ENCODE results near the gene FAM50A. TPM values are rescaled to one million over a fixed set of nuclear protein-coding genes. Genes with fewer than 3 reads are reported as not detected.

Gene FAM50A
- total RNA-seq, 1 experiment from 2014 or later: 62.2 TPM

DNA sequence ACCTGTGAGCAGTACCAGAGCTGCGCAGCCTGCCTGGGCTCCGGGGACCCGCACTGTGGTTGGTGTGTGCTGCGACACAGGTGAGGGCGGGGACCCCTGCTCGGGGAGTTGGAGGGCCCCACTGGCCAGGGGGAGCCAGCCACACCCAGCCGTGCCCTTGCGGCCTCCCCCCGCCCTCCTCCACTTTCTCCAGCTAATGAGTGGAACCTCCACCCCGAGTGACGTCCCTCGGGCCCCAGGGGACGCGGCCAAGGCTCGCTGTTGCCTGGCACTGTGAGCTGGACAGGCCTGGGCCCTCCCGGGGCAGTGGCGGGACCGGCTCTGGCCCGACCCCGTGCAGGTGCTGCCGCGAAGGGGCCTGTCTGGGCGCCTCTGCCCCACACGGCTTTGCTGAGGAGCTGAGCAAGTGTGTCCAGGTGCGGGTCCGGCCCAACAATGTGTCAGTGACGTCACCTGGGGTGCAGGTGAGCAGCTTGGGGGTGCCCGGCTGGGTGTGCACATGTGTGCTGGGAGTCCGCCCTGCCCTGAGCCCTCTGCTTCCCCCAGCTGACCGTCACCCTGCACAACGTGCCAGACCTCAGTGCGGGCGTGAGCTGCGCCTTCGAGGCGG is 19.8 kb downstream of the FAM50A start:
- DNase-seq (ENCODE audit: extremely low read depth, low read depth): no peak

DNA sequence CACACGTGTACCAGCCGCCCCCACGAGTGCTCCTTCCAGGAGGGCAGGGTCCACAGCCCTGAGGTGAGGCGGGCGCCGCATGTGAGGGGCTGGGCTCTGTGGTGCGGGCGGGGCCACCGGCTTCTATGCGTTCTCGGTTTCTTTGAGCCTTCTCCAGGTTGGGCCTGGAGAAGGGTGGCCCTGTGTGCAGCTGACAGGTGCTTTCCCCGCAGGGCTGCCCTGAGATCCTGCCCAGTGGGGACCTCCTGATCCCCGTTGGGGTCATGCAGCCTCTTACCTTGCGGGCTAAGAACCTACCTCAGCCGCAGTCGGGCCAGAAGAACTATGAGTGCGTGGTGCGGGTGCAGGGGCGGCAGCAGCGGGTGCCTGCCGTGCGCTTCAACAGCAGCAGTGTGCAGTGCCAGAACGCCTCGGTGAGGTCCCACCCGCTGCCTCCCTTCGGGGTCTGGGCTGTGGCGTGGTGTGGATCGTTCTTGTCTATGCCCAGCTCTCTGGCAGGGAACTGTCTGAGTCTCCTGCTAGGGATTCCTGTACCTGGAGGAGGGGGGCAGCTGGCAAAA is 20.9 kb downstream of the FAM50A start:
- DNase-seq (ENCODE audit: extremely low read depth, low read depth): no peak

DNA sequence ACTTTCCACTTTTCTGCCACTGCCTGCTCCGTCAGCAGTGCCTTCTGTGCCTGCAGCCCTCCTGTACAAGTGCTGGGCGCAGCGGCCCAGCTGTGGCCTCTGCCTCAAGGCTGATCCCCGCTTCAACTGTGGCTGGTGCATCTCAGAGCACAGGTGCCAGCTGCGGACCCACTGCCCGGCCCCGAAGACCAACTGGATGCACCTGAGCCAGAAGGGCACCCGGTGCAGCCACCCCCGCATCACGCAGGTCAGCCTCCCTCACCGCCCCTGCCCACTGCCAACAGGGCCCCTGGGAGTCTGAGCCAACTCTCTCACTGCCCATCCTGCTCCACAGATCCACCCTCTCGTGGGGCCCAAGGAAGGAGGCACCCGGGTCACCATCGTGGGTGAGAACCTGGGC is 21.7 kb downstream of the FAM50A start:
- DNase-seq (ENCODE audit: extremely low read depth, low read depth): no peak

DNA sequence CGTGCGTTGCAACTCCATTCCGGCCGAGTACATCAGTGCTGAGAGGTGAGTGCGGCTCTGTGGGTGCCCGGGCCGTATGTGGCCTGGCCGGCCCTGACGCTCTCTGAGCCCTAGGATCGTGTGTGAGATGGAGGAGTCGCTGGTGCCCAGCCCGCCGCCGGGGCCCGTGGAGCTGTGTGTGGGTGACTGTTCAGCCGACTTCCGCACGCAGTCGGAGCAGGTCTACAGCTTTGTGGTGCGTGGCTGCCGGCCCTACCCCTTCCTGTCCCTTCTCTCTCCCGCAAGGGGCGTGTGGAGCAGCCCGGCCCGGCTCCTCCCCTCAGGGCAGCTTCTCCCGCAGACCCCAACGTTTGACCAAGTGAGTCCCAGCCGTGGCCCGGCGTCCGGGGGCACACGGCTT is 22.1 kb downstream of the FAM50A start:
- no peak for DNase-seq (ENCODE audit: extremely low read depth, low read depth)

DNA sequence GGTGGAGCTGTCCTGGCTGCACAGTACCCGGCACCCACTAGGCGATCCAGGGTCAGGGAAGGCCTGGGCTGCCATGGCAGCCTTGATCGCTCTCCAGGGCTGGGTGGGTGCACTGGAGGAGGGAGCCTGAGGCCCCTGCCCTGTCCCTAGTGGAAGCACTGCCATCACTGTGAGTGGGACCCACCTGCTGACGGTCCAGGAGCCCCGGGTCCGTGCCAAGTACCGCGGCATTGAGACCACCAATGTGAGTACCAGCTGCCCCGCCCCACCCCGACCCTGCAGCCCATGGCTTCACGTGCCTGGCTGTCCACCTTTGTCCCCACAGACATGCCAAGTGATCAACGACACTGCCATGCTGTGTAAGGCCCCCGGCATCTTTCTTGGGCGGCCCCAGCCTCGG is 23.0 kb downstream of the FAM50A start:
- no peak for DNase-seq (ENCODE audit: extremely low read depth, low read depth)

DNA sequence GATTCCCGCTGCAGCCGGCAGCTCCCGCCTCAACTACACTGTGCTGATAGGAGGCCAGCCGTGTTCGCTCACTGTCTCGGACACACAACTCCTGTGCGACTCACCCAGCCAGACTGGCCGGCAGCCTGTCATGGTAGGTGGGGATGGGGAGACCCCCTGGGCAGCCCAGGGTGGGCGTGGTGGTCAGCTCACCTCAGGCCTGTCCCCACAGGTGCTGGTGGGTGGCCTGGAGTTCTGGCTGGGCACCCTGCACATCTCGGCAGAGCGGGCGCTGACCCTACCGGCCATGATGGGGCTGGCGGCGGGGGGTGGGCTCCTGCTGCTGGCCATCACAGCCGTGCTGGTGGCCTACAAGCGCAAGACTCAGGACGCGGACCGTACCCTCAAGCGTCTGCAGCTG is 23.6 kb downstream of the FAM50A start:
- no peak for DNase-seq (ENCODE audit: extremely low read depth, low read depth)

DNA sequence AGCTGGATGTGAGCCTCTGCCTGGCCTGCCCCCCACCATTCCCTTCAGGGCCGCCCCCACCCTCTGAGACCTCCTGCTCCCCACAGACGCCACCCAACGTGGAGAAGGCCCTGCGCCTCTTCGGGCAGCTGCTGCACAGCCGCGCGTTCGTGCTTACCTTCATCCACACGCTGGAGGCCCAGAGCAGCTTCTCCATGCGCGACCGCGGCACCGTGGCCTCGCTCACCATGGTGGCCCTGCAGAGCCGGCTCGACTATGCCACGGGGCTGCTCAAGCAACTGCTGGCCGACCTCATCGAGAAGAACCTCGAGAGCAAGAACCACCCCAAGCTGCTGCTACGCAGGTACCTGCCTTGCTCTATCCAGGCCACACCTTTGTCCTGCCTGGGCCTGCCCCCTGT is 24.3 kb downstream of the FAM50A start:
- DNase-seq (ENCODE audit: extremely low read depth, low read depth): no peak

DNA sequence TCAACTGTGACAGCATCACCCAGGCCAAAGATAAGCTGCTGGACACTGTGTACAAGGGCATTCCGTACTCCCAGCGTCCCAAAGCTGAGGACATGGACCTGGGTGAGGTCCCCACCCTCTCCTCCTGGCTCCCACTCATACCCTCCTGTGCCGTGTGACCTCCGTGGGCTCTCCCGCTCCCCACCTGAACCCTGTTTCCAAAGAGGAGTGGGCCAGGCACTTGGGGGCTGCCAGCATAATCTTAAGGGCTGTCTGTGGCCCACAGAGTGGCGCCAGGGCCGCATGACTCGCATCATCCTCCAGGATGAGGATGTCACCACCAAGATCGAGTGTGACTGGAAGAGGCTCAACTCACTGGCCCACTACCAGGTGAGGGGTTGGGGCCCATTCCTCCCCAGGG is 25.2 kb downstream of the FAM50A start:
- DNase-seq (ENCODE audit: extremely low read depth, low read depth): no peak

DNA sequence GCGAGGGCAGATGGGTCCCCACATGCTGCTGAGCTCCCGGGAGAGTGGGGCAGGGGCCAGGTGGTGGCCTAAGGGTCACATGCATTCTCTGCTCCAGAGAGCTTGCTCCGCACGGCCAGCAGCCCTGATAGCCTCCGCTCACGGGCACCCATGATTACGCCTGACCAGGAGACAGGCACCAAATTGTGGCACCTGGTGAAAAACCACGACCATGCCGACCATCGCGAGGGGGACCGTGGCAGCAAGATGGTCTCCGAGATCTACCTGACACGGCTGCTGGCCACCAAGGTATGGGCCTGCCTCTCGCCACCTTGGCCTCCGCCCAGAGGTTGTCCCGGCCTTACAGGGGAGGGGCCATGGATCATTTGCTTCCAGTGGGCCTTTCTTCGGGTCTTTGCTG is 25.9 kb downstream of the FAM50A start:
- no peak for DNase-seq (ENCODE audit: extremely low read depth, low read depth)

DNA sequence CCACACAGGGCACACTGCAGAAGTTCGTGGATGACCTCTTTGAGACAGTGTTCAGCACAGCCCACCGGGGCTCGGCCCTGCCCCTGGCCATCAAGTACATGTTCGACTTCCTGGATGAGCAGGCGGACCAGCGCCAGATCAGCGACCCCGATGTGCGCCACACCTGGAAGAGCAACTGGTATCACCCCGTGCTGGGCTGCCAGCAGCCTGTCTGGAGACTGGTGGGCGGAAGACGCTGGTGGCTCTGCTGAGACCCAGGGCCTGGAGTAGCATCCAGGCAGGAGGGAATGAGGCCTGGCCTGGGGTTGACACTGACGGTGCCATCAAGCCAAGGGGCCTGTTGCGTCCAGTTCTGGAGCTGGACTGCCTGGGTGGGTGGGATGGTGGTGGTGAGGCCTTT is 26.5 kb downstream of the FAM50A start:
- no peak for DNase-seq (ENCODE audit: extremely low read depth, low read depth)

DNA sequence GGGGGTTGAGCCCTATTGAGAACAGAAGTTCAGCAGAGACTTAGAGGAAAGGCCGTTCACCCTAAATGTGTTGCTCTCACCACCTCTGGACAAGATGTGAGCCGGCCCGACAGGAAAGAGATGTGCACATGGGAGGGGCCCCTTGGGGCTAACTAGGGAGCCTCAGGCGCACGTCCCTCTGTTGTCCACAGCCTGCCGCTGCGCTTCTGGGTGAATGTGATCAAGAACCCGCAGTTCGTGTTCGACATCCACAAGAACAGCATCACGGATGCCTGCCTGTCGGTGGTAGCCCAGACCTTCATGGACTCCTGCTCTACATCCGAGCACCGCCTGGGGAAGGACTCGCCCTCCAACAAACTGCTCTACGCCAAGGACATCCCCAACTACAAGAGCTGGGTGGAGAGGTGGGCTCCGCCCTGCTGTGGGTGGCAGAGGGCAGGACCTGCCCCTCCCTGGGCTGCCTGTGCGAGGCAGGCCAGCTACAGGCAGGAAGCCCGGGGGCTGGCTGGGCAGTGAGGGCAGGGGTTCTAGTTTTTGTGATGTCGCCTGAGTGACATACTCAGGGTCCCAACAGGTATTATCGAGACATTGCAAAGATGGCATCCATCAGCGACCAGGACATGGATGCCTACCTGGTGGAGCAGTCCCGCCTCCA is 27.1 kb downstream of the FAM50A start:
- DNase-seq (ENCODE audit: extremely low read depth, low read depth): no peak

DNA sequence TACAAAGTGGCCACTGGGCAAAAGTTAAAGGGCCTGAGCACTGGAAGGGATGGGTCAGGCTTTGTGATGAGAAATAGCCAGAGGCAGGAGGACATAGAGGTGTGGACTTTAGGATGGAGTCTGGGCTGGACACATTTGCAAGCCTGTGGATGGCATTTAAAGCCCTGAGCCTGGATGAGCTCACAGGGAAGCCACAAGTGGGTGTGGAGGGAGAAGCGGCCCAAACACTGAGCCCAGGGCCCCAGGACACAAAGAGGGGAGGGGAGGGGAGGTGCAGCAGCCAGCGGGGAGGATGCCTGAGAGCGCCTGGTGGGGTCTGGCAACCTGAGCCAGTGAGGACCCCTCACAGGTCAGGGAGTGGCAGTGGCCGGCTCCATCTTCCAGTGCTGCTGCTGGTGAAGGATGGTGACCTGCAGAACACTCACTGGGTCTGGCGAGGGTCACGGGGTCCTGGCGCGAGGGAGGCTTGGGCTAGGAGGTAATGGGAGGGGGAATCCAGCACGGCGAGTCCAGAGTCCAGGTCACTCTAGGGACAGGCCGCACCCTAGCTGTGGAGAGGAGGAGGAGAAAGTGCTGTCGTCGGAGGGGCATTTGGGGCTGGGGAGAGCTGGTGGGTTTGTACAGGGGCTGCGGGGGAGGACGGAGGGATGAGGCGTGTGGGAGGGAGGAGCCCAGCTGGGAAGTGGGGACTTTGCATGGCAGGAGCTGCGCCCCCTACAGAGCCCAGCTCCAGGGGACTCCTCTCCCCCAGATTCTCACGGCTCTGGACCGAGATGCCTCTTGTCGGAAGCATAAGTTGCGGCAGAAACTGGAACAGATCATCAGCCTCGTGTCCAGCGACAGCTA is 28.1 kb downstream of the FAM50A start:
- DNase-seq (ENCODE audit: extremely low read depth, low read depth): no peak

DNA sequence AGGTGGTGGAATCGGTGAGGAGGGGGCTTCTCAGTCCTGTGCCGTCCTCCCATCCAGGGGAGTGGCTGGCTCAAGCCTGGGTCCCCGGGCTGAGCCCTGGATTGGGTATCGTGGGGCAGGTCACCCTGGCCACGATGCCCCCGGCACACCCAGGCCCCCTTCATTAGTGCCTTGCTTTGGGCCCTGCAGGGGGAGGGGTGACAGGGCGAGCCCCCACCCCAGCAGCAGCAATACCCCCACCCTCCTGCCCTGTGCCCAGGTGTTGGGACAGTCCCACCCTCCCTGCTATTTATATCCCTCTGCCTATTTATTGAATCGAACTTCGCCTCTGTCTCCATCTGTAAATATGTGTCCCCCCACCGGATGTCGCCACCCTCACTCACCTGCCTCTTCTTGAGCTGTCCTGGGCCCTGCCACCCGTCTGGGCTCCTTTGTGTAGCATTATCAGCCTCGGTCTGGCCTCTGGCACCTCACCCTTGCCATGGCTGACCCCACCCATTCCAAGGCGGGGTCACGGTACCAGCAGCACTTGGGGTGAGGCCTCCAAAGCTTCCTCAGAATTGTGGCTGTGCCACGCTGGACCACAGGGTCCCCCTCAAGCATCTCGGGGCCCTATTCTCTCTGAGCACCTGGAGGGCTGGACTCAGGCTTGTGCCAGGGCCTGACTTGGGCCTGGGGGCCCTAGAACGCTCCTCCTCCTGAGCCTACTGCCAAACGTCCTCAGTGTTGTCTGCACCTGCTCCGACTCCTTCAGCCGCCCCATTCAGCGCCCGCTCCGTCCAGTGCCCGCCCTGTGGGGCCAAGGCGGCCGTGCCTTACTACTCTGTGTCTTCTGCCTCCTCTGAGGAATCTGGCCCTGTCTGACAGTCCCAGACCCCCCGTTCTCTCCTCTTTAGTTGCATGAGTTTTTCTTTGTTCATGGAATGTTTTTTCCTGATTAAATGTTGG is 29.0 kb downstream of the FAM50A start:
- DNase-seq (ENCODE audit: extremely low read depth, low read depth): no peak

DNA sequence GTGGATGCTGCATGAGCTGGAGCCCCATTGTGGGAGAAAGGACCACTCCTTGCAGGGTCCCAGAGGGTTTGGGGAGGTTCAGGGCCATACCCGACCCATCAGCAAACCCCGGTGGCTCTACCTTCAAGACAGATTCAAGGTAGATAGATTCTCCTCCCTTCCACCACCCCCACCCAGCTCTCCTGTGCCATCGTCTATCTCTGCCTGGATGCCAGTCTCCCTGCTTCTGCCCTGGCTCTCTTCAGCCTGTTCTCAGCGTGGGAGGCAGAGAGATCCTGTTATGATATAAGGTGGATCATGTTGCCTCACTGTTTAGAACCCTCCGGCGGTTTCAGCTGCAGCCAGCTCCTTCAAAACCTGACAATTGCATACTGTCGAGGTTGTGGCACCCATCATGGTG is 29.7 kb downstream of the FAM50A start:
- no peak for DNase-seq (ENCODE audit: extremely low read depth, low read depth)

DNA sequence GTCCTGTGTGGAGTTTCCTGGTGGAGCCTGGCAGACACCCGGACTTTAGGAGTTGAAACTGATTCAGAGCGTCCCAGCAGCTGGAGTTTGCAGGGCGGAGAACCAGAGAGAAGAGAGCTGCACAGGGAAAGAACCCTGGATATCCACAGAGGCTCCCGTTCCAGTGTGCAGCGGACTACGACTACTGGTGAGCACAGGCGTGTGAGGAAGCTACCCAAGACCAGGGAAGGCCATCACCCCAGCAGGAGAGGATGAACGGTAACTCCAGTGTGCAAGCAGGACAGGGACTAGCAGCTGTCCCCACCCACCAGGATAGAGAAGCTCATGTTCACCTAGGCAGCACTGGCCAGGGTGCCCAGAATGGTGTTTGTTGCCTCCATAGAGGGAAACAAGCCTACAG is 32.9 kb downstream of the FAM50A start:
- DNase-seq (ENCODE audit: extremely low read depth, low read depth): no peak

DNA sequence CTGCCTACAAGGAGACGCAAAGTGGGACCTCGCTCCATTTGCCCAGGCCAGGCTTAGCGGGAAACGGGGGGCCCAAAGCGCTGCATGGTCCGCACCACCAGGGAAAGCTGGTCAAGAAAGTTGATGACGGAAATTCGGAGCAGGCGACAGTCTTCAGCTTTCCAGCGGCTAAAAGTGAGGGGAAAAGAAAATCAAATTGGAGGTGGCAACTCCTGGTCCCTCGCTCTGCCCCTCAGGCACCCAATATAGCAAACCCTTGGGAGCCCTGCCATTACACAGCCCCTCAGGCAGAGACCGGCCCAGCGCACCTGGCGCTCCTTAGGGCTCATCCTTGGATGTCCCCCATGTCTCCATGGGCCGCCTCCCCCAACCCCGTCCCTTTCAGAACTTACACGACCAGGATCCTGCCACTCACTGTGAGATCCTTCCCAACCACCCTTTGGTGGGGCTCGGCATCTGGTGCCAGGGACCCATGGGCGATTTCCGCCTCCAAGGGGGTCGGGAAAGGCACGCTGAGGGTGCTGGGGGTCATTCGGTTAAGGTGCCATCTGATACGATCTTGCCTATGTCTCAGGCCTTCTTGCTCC is 34.0 kb downstream of the FAM50A start:
- no peak for DNase-seq (ENCODE audit: extremely low read depth, low read depth)

DNA sequence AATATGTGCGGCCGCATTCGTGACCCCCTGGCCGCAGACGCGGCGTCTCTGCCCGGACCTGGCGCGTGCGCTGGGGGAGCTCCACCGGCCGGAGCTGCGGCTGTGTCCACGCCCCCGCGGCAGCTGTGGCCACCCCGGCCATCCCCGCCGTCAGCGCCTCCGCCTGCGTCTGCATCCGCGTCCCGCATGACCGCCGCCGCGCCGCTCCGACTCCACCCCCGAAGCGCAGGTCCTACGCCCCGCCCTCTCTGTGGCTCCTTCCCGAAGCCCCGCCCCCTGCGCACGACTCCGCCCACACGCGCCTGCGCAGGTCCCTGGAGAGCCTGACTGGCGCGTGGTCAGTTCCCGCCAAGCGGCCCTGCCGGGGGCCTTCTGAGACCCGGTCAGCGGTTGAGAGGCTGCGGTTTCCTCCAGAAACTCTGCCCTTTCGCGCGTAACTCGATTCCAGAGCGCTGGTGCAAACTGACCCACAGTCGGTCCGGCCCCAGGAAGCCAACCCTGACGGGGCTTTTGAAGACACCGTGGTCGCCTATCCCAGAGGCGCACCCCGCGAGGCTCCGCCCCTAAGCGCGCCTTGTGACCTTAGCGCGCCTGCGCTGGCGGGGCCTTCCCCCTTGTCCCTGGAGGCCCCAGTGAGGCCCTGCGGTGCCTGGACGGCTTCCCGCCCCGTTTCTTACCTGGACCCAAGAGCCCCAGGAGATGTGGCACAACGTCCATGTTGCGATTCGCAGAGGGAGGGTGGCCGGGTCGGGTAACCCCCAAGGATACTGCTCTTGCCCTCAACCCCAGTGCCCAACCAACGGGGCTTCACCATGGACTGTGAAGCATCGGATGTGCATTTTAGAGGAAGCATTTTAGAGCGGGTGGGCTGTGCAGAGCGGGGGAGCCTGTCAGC is 35.0 kb downstream of the FAM50A start, which contains the start of gene LAGE3:
Gene LAGE3 (minus strand): TSS at position 554 of the 895 bp plus-strand sequence. CDS start 366 bp downstream, at position 188.
- DNase-seq (ENCODE audit: extremely low read depth, low read depth): peak; percentile 89

DNA sequence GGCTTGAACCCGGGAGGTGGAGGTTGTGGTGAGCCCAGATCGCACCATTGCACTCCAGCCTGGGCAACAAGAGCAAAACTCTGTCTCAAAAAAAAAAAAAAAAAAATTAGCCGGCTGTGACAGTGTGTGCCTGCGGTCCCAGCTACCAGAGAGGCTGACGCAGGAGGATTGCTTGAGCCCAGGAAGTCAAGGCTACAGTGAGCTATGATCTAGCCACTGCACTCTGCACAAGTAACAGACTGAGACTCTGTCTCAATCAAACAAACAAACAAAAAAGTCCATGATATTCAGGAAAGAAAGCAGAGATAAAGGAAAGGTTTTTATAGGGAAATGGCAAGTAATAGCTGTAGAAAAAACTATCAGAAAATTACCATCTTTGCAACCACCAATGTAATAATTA is 37.3 kb downstream of the FAM50A start:
- DNase-seq (ENCODE audit: extremely low read depth, low read depth): no peak
